SK-N-MC (cell line): ENCODE measurements around the gene GYS1.
"Not testable (repeated sequence)": the region's sequence is repeated elsewhere in the genome, so short reads cannot be mapped to it uniquely, and the experiment has no call there.

ENCODE experiments used
- EZH2 ChIP-seq: fragments of 200-600 bp; sonication (generic); IDR thresholded peaks from one replicate; pipeline ENCODE4 v1.6.1; 2017; ENCODE audit warnings: antibody characterized with exemption
- POLR2AphosphoS5 ChIP-seq: IDR thresholded peaks from 2 replicates; pipeline ENCODE4 v1.6.1; 2012; ENCODE audit warnings: mild to moderate bottlenecking, low read depth, low read length, borderline replicate concordance

DNA sequence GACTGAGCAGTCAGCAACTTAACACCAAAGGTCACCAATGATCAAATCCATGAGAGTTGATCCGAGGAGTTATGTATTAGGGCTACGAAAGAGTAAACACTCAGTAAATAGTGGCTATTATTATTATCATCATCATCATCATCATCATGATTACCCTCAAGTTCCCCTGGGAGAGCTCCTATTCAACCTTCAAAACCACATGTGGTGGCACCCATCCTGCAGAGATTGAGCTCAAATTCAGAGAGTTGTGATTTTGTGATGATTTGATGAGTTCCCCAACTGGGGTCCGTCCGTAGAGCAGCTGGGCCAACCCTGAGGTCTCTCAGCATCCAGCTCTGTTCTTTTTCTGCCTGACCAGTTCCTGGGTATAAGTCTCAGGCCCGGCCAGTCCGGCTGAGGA, 32.0 kb upstream of the GYS1 start:
- not testable (repeated sequence) for TF ChIP-seq POLR2AphosphoS5, EZH2
